ENCODE measurements around the gene EID3.
A peak's percentile ranks its signal among the peaks of the same experiment; 100 is the strongest.

GRCh38 chr12:104339663-104340062, 36.1 kb downstream of the EID3 start:
- TF ChIP-seq POLR2A (IDR thresholded peaks at IDR 0.05; ENCODE audit: borderline replicate concordance, extremely low read depth, insufficient read depth, insufficient read length) (no peak), CTCF (IDR thresholded peaks at IDR 0.05 in 2 of 3, conservative IDR thresholded peaks at IDR 0.05 in 1 of 3; ENCODE audit: borderline replicate concordance in 1 of 3, insufficient read depth in 1 of 3, low read depth in 2 of 3, low read length in 2 of 3) (peak in 1 of 3 experiments; percentile 18; a peak in 1 of 6 replicates), TCF7L2 (IDR thresholded peaks at IDR 0.05; ENCODE audit: borderline replicate concordance, extremely low read depth, insufficient read depth, insufficient read length) (no peak), EZH2phosphoT487 (IDR thresholded peaks at IDR 0.05; ENCODE audit: borderline replicate concordance) (no peak), FOSL1 (IDR thresholded peaks at IDR 0.05; ENCODE audit: low read depth) (no peak), YY1 (IDR thresholded peaks at IDR 0.05; ENCODE audit: extremely low read depth, insufficient replicate concordance, low read depth, low read length) (no peak), POLR2AphosphoS5 (IDR thresholded peaks at IDR 0.05; ENCODE audit: low read depth, low read length) (no peak), ATF3 (IDR thresholded peaks at IDR 0.05) (no peak), ZNF274 (IDR thresholded peaks at IDR 0.05; ENCODE audit: low read depth, low read length) (no peak)
